A673 (cell line): ENCODE measurements around the gene RANBP10. TPM values are rescaled to one million over a fixed set of nuclear protein-coding genes. Genes with fewer than 3 reads are reported as not detected.

Experiments
- BruUV-seq: library from RNA; stranded (reverse); fragments of 400-500 nt; replicated peaks from 2 replicates; lab custom pipeline; 2021; lab: Mats Ljungman, UMichigan
- CTCF ChIA-PET: fragments of 300-600 bp; sonication (Branson Sonifier 250); formaldehyde crosslinking; loops from one replicate; lab custom pipeline; 2022; ENCODE audit warnings: antibody characterized with exemption; lab: Charles Lee
- POLR2A ChIA-PET: fragments of 300-600 bp; sonication (Branson Sonifier 250); formaldehyde crosslinking; loops from one replicate; lab custom pipeline; 2022; ENCODE audit warnings: antibody characterized with exemption; ENCODE audit not compliant: low non-redundant PET; lab: Charles Lee
- DNase-seq: peaks from one replicate; pipeline ENCODE4 v3.0.0-alpha.2; 2015; ENCODE audit warnings: low spot score
- H3K27ac ChIP-seq: fragments of 200-600 bp; sonication (generic); 2 replicates; pipeline ENCODE4 v1.5.1; 2016; ENCODE audit warnings: mixed run types, low read depth, mild to moderate bottlenecking, mixed read lengths, antibody characterized with exemption, low read length; ENCODE audit not compliant: poor library complexity, severe bottlenecking
- H3K27me3 ChIP-seq: fragments of 200-600 bp; sonication (generic); replicated peaks from 2 replicates; pipeline ENCODE4 v1.6.1; 2017; ENCODE audit warnings: mixed run types, low read depth, mild to moderate bottlenecking, mixed read lengths, antibody characterized with exemption, low read length; ENCODE audit not compliant: insufficient read depth, poor library complexity
- H3K36me3 ChIP-seq: fragments of 200-600 bp; sonication (generic); 2 replicates; pipeline ENCODE4 v1.6.1; 2016; ENCODE audit warnings: mixed run types, mild to moderate bottlenecking, mixed read lengths, antibody characterized with exemption, low read length; ENCODE audit not compliant: insufficient read depth, poor library complexity, severe bottlenecking
- H3K4me1 ChIP-seq: fragments of 200-600 bp; sonication (generic); 2 replicates; pipeline ENCODE4 v1.6.1; 2017; ENCODE audit warnings: mixed run types, mild to moderate bottlenecking, mixed read lengths, antibody characterized with exemption, low read length; ENCODE audit not compliant: insufficient read depth, poor library complexity, severe bottlenecking
- H3K4me3 ChIP-seq: fragments of 200-600 bp; sonication (generic); 2 replicates; pipeline ENCODE4 v1.5.1; 2016; ENCODE audit warnings: low read depth, mixed run types, mild to moderate bottlenecking, mixed read lengths, low read length; ENCODE audit not compliant: poor library complexity, severe bottlenecking
- H3K9me3 ChIP-seq: fragments of 200-600 bp; sonication (generic); 2 replicates; pipeline ENCODE4 v1.6.1; 2016; ENCODE audit warnings: mixed run types, low read depth, mild to moderate bottlenecking, mixed read lengths, antibody characterized with exemption, low read length; ENCODE audit not compliant: poor library complexity, severe bottlenecking
- CTCF ChIP-seq: fragments of 300-800, 200-600 bp; sonication (generic); conservative IDR thresholded peaks from 2 replicates; pipeline ENCODE4 v1.5.1; 2017; ENCODE audit warnings: low read depth, mild to moderate bottlenecking, antibody characterized with exemption, low read length, moderate library complexity, mixed read lengths
- EZH2 ChIP-seq: fragments of 200-600 bp; sonication (generic); IDR thresholded peaks from 2 replicates; pipeline ENCODE4 v1.6.1; 2017; ENCODE audit warnings: borderline replicate concordance, low read depth, mild to moderate bottlenecking, mixed read lengths, antibody characterized with exemption, low read length; ENCODE audit not compliant: poor library complexity, severe bottlenecking
- intact Hi-C: fragments of 100-400 bp; cut with micrococcal nuclease; formaldehyde crosslinking; loops from one replicate; pipeline ENCODE4 v1.10.0; 2022; ENCODE audit not compliant: unreplicated experiment
- total RNA-seq: library from RNA; stranded (reverse); gene quantifications from 2 replicates; pipeline ENCODE4 v1.2.3, GENCODE V29; 2021

RANBP10 gene
- total RNA-seq, 1 experiment from 2014 or later: 28.0 TPM

GRCh38 chr16:67723151-67723910, 83.0 kb downstream of the RANBP10 start:
- ChIA-PET CTCF (no interaction called here), POLR2A (no interaction called here)
- Histone ChIP-seq H3K36me3 (peaks cover 8% of the 10 kb centered on the region), H3K27ac (no peak overlapping the region), H3K4me1 (peaks cover 8% of the 10 kb centered on the region), H3K27me3 (no peaks in the 10 kb centered on the region), H3K9me3 (no peaks in the 10 kb centered on the region), H3K4me3 (no peak overlapping the region)
- no peak for DNase-seq
- no TSS peak for BruUV-seq
- intact Hi-C loops: no loop called here
- TF ChIP-seq CTCF (no peak), EZH2 (no peak)

- intact Hi-C loops: no loop called here
- POLR2A ChIA-PET: no interaction called here
- TF ChIP-seq CTCF (no peak), EZH2 (no peak)
- Histone ChIP-seq H3K36me3 (peaks cover 4% of the 10 kb centered on the region), H3K27me3 (no peaks in the 10 kb centered on the region), H3K27ac (no peak overlapping the region), H3K4me1 (peaks cover 14% of the 10 kb centered on the region), H3K9me3 (no peaks in the 10 kb centered on the region), H3K4me3 (peak overlapping the region; percentile 93)
- CTCF ChIA-PET: no interaction called here
- no peak for DNase-seq
- BruUV-seq: no TSS peak
Measured at GRCh38 chr16:67720236-67720635, 86.1 kb downstream of the RANBP10 start.

GRCh38 chr16:67719778-67720144, 86.6 kb downstream of the RANBP10 start:
- TF ChIP-seq CTCF (no peak), EZH2 (no peak)
- Histone ChIP-seq H3K27me3 (no peaks in the 10 kb centered on the region), H3K9me3 (no peaks in the 10 kb centered on the region), H3K4me1 (peaks cover 14% of the 10 kb centered on the region), H3K27ac (peak overlapping the region; percentile 87), H3K4me3 (peak overlapping the region; percentile 93), H3K36me3 (peaks cover 2% of the 10 kb centered on the region)
- DNase-seq: peak; percentile 44
- ChIA-PET POLR2A (interaction anchor here (0.5 to 0.7 kb wide), 2 partner anchors 589 to 889 kb away, joined by 3 to 14 read pairs; partner anchors contain the start of gene NAE1), CTCF (interaction anchor here (0.7 kb wide), 1 partner anchor 199 kb away, joined by 3 read pairs; no protein-coding TSS in a partner anchor)
- BruUV-seq: TSS peak; percentile 97
- intact Hi-C loops: no loop called here
